ENCODE measurements around the gene PIK3AP1.

Gene PIK3AP1

DNA sequence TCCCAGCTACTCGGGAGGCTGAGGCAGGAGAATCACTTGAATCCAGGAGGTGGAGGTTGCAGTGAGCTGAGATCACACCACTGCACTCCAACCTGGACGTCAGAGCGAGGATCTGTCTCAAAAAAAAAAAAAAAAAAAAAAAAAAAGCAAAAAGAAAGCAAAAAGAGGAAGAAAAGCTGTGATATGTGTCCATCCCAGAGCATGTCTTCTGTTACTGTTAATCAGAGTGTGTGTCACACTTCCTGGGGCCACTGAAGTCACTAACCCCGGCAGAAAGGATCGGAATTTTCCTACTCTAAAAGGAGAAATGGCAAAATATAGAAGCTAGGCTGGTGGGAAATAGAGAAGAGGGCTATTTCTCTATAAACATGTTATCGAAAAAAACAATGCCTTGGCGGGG is 11.9 kb downstream of the PIK3AP1 start:
- Histone ChIP-seq H3K9me2 (ENCODE audit: low read depth, low read length) (no peaks in the 10 kb centered on the region), H3F3A (ENCODE audit: insufficient read depth, low read length) (peaks cover 11% of the 10 kb centered on the region; the same call in 1 of the 2 replicates), H3K27ac (ENCODE audit: low read depth, low read length, poor library complexity, severe bottlenecking) (peak overlapping the region; percentile 81), H4K20me1 (ENCODE audit: insufficient read depth, low read length) (no peaks in the 10 kb centered on the region), H3K4me2 (ENCODE audit: low read length) (0 out of 2 replicates have a peak overlapping the region, but pooled peaks have one; percentile 16), H3K9ac (ENCODE audit: low read length) (no peak overlapping the region), H3K27me3 (ENCODE audit: insufficient read depth, low read length) (no peaks in the 10 kb centered on the region), H3K4me1 (ENCODE audit: insufficient read depth, low read length, severe bottlenecking) (peaks cover 79% of the 10 kb centered on the region), H3K4me3 (ENCODE audit: low read depth, low read length, poor library complexity, severe bottlenecking) (no peak overlapping the region), H2AFZ (ENCODE audit: low read length) (no peak overlapping the region), H3K36me3 (ENCODE audit: insufficient read depth, low read length) (peaks cover 10% of the 10 kb centered on the region; the same call in 1 of the 2 replicates), H3K79me2 (ENCODE audit: insufficient read depth, low read length) (no peaks in the 10 kb centered on the region; the same call in 1 of the 2 replicates), H3K9me3 (ENCODE audit: low read length) (no peaks in the 10 kb centered on the region)
- TF ChIP-seq, protein P1, sequence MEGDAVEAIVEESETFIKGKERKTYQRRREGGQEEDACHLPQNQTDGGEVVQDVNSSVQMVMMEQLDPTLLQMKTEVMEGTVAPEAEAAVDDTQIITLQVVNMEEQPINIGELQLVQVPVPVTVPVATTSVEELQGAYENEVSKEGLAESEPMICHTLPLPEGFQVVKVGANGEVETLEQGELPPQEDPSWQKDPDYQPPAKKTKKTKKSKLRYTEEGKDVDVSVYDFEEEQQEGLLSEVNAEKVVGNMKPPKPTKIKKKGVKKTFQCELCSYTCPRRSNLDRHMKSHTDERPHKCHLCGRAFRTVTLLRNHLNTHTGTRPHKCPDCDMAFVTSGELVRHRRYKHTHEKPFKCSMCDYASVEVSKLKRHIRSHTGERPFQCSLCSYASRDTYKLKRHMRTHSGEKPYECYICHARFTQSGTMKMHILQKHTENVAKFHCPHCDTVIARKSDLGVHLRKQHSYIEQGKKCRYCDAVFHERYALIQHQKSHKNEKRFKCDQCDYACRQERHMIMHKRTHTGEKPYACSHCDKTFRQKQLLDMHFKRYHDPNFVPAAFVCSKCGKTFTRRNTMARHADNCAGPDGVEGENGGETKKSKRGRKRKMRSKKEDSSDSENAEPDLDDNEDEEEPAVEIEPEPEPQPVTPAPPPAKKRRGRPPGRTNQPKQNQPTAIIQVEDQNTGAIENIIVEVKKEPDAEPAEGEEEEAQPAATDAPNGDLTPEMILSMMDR (IDR thresholded peaks at IDR 0.05; ENCODE audit: low read length): no peak
- TF ChIP-seq EZH2 (IDR thresholded peaks at IDR 0.05; ENCODE audit: borderline replicate concordance, low read length): no peak

DNA sequence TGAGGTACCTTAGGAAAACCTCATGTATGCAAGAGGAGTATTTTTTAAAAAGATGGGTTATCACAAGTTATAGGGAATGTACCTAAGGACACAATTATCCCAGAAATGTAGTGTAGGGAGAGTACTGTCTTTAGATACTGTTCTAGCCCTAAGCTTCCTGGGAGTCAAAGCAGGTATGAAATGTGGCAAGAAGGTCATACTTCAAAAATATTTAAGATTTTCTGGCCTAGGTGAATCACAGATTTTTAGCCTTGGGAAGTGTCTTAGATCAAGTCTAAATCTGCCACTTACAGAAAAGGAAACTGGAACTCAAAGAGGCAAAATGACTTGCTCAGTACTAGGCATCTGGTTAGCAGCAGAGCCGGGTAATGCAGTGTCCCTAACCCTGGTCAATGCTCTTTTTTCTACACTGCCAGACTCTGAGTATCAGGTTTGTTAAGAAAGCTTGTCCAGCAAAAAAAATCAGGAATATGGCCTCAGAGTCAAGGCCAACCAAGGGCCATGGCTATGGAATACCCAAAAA is 13.9 kb downstream of the PIK3AP1 start:
- Histone ChIP-seq H3K9me3 (ENCODE audit: low read length) (no peaks in the 10 kb centered on the region), H3K9ac (ENCODE audit: low read length) (no peak overlapping the region), H3K9me2 (ENCODE audit: low read depth, low read length) (no peaks in the 10 kb centered on the region), H3K4me1 (ENCODE audit: insufficient read depth, low read length, severe bottlenecking) (peaks cover 81% of the 10 kb centered on the region), H2AFZ (ENCODE audit: low read length) (no peak overlapping the region), H3F3A (ENCODE audit: insufficient read depth, low read length) (peaks cover 11% of the 10 kb centered on the region; the same call in 1 of the 2 replicates), H3K27me3 (ENCODE audit: insufficient read depth, low read length) (no peaks in the 10 kb centered on the region), H3K79me2 (ENCODE audit: insufficient read depth, low read length) (0 out of 2 replicates have a peak, but pooled peaks cover 2% of the 10 kb centered on the region), H3K4me3 (ENCODE audit: low read depth, low read length, poor library complexity, severe bottlenecking) (no peak overlapping the region), H3K27ac (ENCODE audit: low read depth, low read length, poor library complexity, severe bottlenecking) (peak overlapping the region; percentile 65), H3K4me2 (ENCODE audit: low read length) (no peak overlapping the region), H3K36me3 (ENCODE audit: insufficient read depth, low read length) (peaks cover 10% of the 10 kb centered on the region; the same call in 1 of the 2 replicates), H4K20me1 (ENCODE audit: insufficient read depth, low read length) (no peaks in the 10 kb centered on the region)
- TF ChIP-seq EZH2 (IDR thresholded peaks at IDR 0.05; ENCODE audit: borderline replicate concordance, low read length): no peak
- TF ChIP-seq, protein P1 (IDR thresholded peaks at IDR 0.05; ENCODE audit: low read length): no peak

DNA sequence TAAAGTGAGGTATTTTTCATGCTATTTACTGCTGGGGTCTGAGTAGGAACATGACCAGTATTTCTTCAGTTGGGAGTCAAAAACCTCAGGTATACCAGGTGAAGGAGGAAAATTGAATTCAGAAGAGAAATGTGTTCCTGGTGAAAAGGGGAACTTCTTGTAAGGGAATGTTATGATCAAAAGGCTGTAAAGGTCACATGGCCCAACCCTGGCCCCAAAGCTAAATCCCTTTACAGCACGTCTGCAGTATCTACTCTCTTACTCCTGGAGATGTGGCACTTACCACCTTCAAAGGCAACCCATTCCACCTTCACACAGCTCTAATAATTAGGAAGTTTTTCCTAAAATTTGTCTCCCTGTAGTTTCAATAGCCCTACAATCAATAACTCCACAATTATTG is 15.2 kb downstream of the PIK3AP1 start:
- no peaks in the 10 kb centered on the region for H3K27me3 ChIP-seq (ENCODE audit: insufficient read depth, low read length)
- H3K36me3 ChIP-seq (ENCODE audit: insufficient read depth, low read length): peaks cover 10% of the 10 kb centered on the region; the same call in 1 of the 2 replicates
- H3K9ac ChIP-seq (ENCODE audit: low read length): no peak overlapping the region
- peaks cover 80% of the 10 kb centered on the region for H3K4me1 ChIP-seq (ENCODE audit: insufficient read depth, low read length, severe bottlenecking)
- H3K4me3 ChIP-seq (ENCODE audit: low read depth, low read length, poor library complexity, severe bottlenecking): no peak overlapping the region
- 0 out of 2 replicates have a peak, but pooled peaks cover 2% of the 10 kb centered on the region for H3K79me2 ChIP-seq (ENCODE audit: insufficient read depth, low read length)
- peak overlapping the region; percentile 3; the same call in 1 of the 2 replicates for H3K4me2 ChIP-seq (ENCODE audit: low read length)
- peaks cover 11% of the 10 kb centered on the region; the same call in 1 of the 2 replicates for H3F3A ChIP-seq (ENCODE audit: insufficient read depth, low read length)
- H3K9me3 ChIP-seq (ENCODE audit: low read length): no peaks in the 10 kb centered on the region
- TF ChIP-seq, protein P1 (IDR thresholded peaks at IDR 0.05; ENCODE audit: low read length): no peak
- no peak for TF ChIP-seq EZH2 (IDR thresholded peaks at IDR 0.05; ENCODE audit: borderline replicate concordance, low read length)
- no peak overlapping the region for H2AFZ ChIP-seq (ENCODE audit: low read length)
- H4K20me1 ChIP-seq (ENCODE audit: insufficient read depth, low read length): no peaks in the 10 kb centered on the region
- H3K9me2 ChIP-seq (ENCODE audit: low read depth, low read length): no peaks in the 10 kb centered on the region
- peak overlapping the region; percentile 99 for H3K27ac ChIP-seq (ENCODE audit: low read depth, low read length, poor library complexity, severe bottlenecking)
